Ammon's horn (tissue), 1 donor: ENCODE results near the gene GPNMB.

Experiments
- DNase-seq: peaks from one replicate; pipeline ENCODE4 v3.0.0-alpha.2; 2016; ENCODE audit warnings: low spot score

Gene GPNMB

DNA sequence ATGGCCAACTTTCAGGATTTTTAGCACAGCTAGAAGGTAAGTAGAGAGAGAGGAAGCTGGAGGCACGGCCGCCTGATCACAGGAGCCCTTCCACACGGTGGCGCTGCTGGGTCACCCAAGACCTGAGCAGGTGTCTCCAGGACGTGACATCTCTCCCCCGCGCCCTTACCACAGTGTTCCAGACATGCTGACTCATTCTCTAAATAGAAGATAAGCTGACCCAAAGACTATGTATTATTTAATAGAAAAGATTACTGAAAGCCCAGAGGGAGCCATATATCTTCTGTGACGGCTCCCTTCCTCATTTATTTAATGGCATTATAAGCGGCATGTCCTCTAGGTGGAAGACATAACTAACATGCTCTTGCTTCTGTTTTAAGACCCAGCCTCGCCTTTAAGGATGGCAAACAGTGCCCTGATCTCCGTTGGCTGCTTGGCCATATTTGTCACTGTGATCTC, 26.6 kb downstream of the GPNMB start:
- peak; percentile 72 for DNase-seq

DNA sequence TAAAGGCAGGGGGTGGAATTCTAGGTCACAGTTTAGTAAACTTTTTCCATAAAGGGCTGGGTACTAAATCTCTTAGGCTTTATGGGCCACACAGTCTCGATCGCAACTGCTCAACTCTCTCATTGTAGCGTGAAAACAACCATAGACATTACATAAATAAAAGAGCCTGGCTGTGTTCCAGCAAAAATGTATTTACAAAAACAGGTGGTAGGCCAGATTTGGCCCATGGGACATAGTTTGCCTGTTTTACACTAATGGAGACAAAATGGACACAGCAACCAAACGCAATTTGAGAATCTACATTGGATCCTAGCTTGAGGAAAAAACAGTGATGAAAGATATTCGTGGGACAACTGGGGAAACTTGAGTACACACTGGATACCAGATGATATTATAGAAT, 29.3 kb downstream of the GPNMB start:
- no peak for DNase-seq

DNA sequence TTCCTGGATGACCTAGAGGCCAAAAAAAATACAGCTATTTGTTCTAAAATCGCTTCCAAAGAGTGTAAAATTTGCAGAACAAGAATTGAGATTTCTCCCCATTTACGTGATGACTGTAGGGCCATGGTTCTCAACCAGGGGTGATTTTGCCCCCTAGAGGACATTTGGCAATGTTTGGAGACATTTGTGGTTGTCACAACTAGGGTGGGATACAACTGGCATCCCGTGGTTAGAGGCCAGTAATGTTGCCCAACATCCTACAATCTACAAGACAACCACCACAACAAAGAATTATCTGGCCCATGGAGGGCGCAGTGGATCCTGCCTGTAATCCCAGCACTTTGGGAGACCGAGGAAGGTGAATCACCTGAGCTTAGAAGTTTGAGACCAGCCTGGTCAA, 29.8 kb downstream of the GPNMB start:
- no peak for DNase-seq

GRCh38 chr7:23276947-23277346, 30.4 kb downstream of the GPNMB start:
- DNase-seq: no peak

DNA sequence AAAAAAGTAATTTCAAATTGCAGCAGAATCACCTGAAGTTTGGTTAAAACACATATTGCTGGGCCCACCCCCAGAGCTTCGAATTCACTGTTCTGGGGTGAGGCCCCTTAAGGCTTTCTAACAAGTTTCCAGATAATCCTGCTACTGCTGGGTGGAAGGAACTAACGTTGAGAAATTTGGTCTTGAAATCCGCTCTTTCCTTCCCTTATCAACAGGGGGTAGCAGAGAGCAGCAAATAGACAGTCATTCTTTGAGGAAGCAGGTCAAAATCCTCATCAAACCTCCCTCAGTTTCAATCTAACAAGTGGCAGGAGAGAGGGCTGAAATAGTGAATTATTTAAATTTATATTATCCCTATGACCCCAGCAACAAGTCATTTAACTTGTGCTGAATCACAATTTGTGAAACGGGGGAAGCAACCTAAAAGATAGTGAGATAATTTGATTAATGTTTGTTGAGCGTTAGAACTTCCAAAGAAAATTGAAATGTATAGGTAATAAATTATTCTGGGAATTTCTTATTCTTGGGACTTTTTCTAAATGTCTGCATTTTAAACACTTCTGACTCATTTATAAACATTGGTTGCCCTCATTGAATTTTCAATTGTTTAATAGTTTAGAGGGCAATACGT, 30.9 kb downstream of the GPNMB start:
- DNase-seq: peak; percentile 78

GRCh38 chr7:23279819-23280525, 33.4 kb downstream of the GPNMB start:
- no peak for DNase-seq

DNA sequence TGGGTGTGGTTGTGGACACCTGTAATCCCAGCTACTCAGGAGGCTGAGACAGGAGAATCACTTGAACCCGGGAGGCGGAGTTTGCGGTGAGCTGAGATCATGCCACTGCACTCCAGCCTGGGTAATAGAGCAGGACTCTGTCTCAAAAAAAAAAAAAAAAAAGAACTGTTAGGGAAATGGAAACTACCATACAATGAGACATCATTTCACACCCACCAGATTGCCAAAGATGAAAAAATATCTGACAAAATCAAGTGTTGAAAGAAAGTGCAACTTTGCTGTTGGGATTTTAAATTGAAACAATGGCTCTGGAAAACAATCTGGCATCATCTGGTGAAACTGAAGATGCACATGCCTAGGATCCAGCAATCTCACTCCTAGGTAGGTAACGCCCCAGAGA, 36.5 kb downstream of the GPNMB start:
- no peak for DNase-seq

- no peak for DNase-seq
Observed at GRCh38 chr7:23284871-23285270, 38.3 kb downstream of the GPNMB start.

GRCh38 chr7:23285657-23286646, 39.4 kb downstream of the GPNMB start:
- no peak for DNase-seq

DNA sequence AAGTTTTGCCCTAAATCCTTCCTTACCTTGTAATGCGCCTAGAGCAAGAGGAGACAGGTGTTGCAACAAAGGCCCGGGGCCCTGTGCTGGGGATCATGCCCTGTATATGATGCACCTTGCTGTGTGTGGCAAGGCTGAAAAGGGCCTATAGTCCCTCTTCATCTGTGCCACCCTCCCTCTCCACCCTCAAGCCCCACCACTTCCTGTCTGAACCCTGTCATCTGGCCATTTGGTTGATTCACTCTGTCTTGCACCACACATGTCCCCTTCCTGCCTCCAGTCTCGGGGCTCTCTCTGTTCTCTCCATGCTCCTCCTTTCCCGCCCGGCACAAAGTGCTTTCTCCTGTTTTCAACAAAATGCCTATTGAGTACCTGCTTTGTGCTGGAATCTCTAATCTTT, 41.0 kb downstream of the GPNMB start:
- no peak for DNase-seq

- DNase-seq: no peak
Observed at GRCh38 chr7:23290993-23291392, 44.4 kb downstream of the GPNMB start.

DNA sequence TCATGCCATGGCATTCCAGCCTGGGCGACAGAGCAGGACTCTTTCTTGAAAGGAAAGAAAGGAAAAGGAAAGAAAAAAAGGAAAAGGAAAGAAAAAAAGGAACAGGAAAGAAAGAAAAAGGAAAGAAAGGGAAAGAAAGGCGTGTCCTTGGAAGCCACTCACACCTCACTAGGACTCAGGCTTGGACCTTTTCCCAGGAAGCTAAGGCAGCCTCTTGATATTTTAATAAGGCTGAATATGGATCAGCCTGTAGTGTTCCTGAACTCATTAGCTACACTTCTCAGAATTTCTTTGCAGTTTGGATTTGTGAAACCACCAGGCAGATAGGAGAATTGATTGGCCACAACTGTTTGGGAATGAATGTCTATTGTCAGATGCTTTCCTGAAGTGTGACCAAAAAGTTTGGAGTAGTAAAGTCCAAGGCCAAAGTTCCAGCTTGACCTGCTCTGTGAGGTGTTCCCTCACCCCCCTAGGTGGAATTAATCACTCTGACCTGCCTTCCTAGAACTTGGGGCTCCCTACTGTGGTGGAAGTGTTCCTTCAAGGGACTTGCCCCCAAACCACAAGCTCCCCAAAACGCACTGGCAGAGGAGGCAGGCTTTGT, 45.5 kb downstream of the GPNMB start:
- DNase-seq: no peak

DNA sequence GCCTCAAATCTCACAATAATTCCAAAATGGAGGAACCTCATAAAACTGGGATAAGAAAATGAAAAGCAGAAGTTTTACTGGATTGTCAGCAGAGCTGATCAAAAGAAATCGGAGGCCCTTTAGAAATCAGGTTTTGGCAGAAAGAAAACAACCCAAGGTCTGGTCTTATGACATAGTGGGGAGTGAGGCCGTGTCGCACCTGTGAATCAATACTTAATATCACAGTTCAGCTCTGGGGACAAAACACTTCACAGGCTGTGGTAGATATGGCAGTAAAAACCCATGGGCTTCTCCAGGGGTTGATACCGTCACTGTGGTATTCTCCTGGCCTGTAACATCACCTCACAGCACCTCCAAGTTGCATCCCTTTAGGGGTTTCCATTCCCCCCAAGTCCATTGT, 46.0 kb downstream of the GPNMB start:
- no peak for DNase-seq

DNA sequence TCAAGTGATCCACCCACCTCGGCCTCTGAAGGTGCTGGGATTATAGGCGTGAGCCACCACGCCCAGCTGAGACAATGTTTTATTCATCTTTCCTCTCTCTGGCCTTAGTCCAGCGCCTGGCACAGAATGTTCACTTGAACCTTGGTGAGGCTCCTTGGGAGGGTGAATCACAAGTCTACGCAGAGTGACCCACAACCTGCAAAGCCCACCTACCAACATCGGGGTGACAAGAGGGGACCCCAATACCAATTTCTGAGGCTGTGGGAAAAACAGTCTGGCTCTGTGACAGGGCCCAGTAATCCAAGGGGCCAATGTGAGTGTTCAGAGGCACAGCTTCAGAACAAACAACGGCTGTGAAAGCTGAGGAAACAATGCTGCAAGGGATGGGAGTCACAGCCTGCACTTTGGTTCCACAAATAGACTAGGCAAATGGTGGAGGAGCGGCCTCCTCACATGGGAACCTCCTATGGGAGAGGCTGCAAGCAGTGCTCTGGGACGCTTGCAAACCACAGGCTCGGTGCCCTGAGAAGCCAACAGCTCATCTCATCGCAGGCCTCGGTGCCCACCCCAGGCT, 47.0 kb downstream of the GPNMB start:
- no peak for DNase-seq

- DNase-seq: no peak
Observed at GRCh38 chr7:23294549-23295400, 48.2 kb downstream of the GPNMB start.

- DNase-seq: no peak
Observed at GRCh38 chr7:23295401-23295697, 48.8 kb downstream of the GPNMB start.

DNA sequence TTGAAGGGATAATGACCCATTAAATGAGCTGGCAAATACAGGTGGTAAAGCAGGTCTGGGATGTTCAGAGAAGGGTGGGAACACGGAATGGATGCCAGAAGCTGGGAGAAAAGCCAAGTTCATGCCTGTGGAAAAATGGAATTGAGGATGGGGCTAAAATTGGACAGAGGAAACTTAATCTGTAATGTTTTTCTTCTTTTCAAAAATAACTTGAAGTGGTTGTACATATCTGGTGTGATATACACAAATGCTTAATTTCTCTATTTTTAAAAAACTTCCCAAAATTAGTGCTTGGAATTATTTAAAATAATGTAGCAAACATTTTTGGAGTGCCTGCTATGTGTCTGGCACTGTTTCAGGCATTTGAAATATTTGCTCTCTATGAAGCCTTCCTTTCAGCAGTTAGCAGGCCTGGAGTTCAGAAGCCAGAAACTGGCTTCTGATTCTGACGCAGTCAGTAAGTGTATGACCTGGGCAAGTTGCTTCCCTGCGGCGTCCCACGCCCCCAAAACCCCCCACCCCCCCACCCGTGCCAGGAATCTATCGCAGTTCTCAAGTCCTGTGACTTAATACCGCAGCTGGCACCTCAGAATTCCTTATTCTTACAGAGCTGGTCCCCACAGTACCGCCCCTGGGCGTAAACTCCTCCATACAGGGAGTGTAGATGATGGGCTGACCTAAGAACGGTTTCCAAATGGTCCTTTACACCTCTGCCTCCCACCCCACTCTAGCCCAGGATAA, 51.7 kb downstream of the GPNMB start:
- DNase-seq: peak; percentile 16

- peak; percentile 99 for DNase-seq
Observed at GRCh38 chr7:23298885-23299769, 52.6 kb downstream of the GPNMB start, which contains the start of gene MALSU1. Gene MALSU1 (plus strand): TSS chr7:23299339. CDS start chr7:23299353, 14 bp downstream.

DNA sequence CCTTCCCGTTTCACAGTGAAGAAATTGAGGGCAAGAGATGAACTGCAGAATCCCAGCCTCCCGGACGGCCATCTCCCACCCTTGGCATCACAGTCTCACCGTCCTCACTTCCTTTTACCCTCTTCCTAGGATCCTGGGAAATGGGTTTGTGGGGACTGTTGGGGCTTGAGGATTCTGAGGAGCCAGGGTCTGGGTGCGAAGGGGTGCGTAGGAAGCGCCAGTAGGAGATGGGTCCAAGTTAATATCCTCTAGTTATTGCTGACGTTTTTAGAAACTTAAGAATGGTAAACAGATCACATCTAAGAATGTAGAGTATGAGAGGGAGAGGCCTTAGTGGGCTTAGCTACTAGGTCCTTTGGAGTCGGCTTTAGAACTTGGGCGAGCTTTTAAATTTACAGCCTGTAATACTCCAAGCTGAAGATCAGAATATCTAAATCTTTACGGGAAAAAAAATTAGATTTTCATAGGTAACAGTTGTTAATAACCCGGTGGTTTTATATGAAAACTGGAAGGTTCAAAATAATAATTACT, 53.3 kb downstream of the GPNMB start:
- no peak for DNase-seq
